Measurements from ENCODE around the gene LRPAP1. TPM values are rescaled to one million over a fixed set of nuclear protein-coding genes. Genes with fewer than 3 reads are reported as not detected.
A peak's percentile ranks its signal among the peaks of the same experiment; 100 is the strongest.

LRPAP1 gene
- total RNA-seq, 1 experiment from 2014 or later = 90.8 TPM

GRCh38 chr4:3498407-3498806, 33.8 kb downstream of the LRPAP1 start:
- POLR2A ChIA-PET = no interaction called here
- CTCF ChIA-PET = interaction anchor here (0.6 kb wide), 1 partner anchor 17 kb away, joined by 3 read pairs; no protein-coding TSS in a partner anchor
- H3K36me3 Mint-ChIP-seq = peaks cover 2% of the 10 kb centered on the region; the same call in 1 of the 2 replicates
- no peak for ATAC-seq
- H3K4me3 Mint-ChIP-seq = no peak overlapping the region
- peak; percentile 24; the same call in 1 of the 2 replicates for TF ChIP-seq FOXP1 (CRISPR knock-in tag; IDR thresholded peaks at IDR 0.05; ENCODE audit: borderline replicate concordance)
- TF ChIP-seq ESRRA (CRISPR knock-in tag; IDR thresholded peaks at IDR 0.05; ENCODE audit: borderline replicate concordance) = no peak
- no peaks in the 10 kb centered on the region for H3K9me3 Mint-ChIP-seq
- H3K4me1 Mint-ChIP-seq = no peaks in the 10 kb centered on the region
- DNase-seq (ENCODE audit: low spot score) = no peak
- peaks cover 50% of the 10 kb centered on the region for H3K27me3 Mint-ChIP-seq (ENCODE audit: low read depth)
- no peak overlapping the region for H3K27ac Mint-ChIP-seq

- Mint-ChIP-seq H3K4me1 (no peaks in the 10 kb centered on the region), H3K4me3 (no peak overlapping the region), H3K27me3 (ENCODE audit: low read depth) (peaks cover 54% of the 10 kb centered on the region), H3K36me3 (no peaks in the 10 kb centered on the region), H3K27ac (no peak overlapping the region), H3K9me3 (no peaks in the 10 kb centered on the region)
- POLR2A ChIA-PET = no interaction called here
- DNase-seq (ENCODE audit: low spot score) (no peak), ATAC-seq (no peak)
- CTCF ChIA-PET = no interaction called here
- no peak for TF ChIP-seq NFYB (CRISPR knock-in tag; conservative IDR thresholded peaks at IDR 0.05; ENCODE audit: low read depth)
- no peak for TF ChIP-seq ARID4B (CRISPR knock-in tag; IDR thresholded peaks at IDR 0.05; ENCODE audit: borderline replicate concordance)
- TF ChIP-seq CDX4 (CRISPR knock-in tag; IDR thresholded peaks at IDR 0.05; ENCODE audit: borderline replicate concordance) = no peak
- no peak for TF ChIP-seq ZBTB21 (CRISPR knock-in tag; IDR thresholded peaks at IDR 0.05; ENCODE audit: borderline replicate concordance)
- no peak for TF ChIP-seq EMX1 (CRISPR knock-in tag; IDR thresholded peaks at IDR 0.05)
- no peak for TF ChIP-seq ZNF425 (CRISPR knock-in tag; conservative IDR thresholded peaks at IDR 0.05)
- TF ChIP-seq USF1 (CRISPR knock-in tag; IDR thresholded peaks at IDR 0.05) = no peak
- TF ChIP-seq NR2C2 (CRISPR knock-in tag; IDR thresholded peaks at IDR 0.05) = no peak
- no peak for TF ChIP-seq CTCF (IDR thresholded peaks at IDR 0.05)
- TF ChIP-seq IRF1 (CRISPR knock-in tag; IDR thresholded peaks at IDR 0.05) = no peak
- no peak for TF ChIP-seq ZNF512 (CRISPR knock-in tag; IDR thresholded peaks at IDR 0.05; ENCODE audit: borderline replicate concordance)
- no peak for TF ChIP-seq PRDM15 (CRISPR knock-in tag; IDR thresholded peaks at IDR 0.05)
Measured at GRCh38 chr4:3497523-3498389, 34.5 kb downstream of the LRPAP1 start.
